Panc1 (cell line): ENCODE results near the gene ATE1. TPM values are rescaled to one million over a fixed set of nuclear protein-coding genes. Genes with fewer than 3 reads are reported as not detected.

Source experiments
- ATAC-seq: fragments of 200-7000 bp; cut with Tn5 transposase; 2 replicates; pipeline ENCODE4 v1.9.1; 2020; ENCODE audit warnings: mild to moderate bottlenecking, moderate library complexity
- BruUV-seq: library from RNA; stranded (reverse); fragments of 400-500 nt; replicated peaks from 2 replicates; lab custom pipeline; 2021; lab: Mats Ljungman, UMichigan
- CTCF ChIA-PET: fragments of 300-600 bp; sonication (Branson Sonifier 250); formaldehyde crosslinking; loops from one replicate; lab custom pipeline; 2022; ENCODE audit warnings: antibody characterized with exemption; lab: Charles Lee
- POLR2A ChIA-PET: fragments of 300-600 bp; sonication (Branson Sonifier 250); formaldehyde crosslinking; loops from one replicate; lab custom pipeline; 2022; ENCODE audit warnings: antibody characterized with exemption; lab: Charles Lee
- DNase-seq: peaks from one replicate; pipeline ENCODE4 v3.0.0-alpha.2; 2010; ENCODE audit warnings: low read depth, low spot score
- H3K27ac ChIP-seq: 2 replicates; pipeline ENCODE4 v1.5.1; 2011; ENCODE audit warnings: mild to moderate bottlenecking, low read length, inconsistent platforms
- H3K27me3 ChIP-seq: fragments of 200-500 bp; sonication (Bioruptor generic); 2 replicates; pipeline ENCODE4 v1.6.0; 2014; ENCODE audit warnings: low read length, inconsistent platforms; ENCODE audit not compliant: control insufficient read depth, insufficient read depth
- H3K36me3 ChIP-seq: fragments of 200-500 bp; sonication (Bioruptor generic); 2 replicates; pipeline ENCODE4 v1.5.1; 2014; ENCODE audit warnings: inconsistent platforms, mild to moderate bottlenecking, low read length, moderate library complexity; ENCODE audit not compliant: control insufficient read depth, insufficient read depth
- H3K4me1 ChIP-seq: 2 replicates; pipeline ENCODE4 v1.5.1; 2011; ENCODE audit warnings: inconsistent platforms, mild to moderate bottlenecking, low read length, moderate library complexity; ENCODE audit not compliant: control insufficient read depth, insufficient read depth
- H3K4me3 ChIP-seq, 2 experiments: 2 replicates each; pipeline ENCODE4 v1.5.1; 2011 to 2012; ENCODE audit warnings: low read depth in 2 of 2, low read length in 2 of 2, mild to moderate bottlenecking in 2 of 2, inconsistent platforms in 1 of 2, moderate library complexity in 1 of 2
- H3K9me3 ChIP-seq: fragments of 200-500 bp; sonication (Bioruptor generic); 2 replicates; pipeline ENCODE4 v1.5.1; 2014; ENCODE audit warnings: low read depth, mild to moderate bottlenecking, inconsistent platforms, low read length, moderate library complexity; ENCODE audit not compliant: control insufficient read depth, insufficient read depth
- CTCF ChIP-seq: fragments of 450-650 bp; IDR thresholded peaks from 2 replicates; pipeline ENCODE4 v1.5.1; 2017; ENCODE audit warnings: mild to moderate bottlenecking
- POLR2AphosphoS5 ChIP-seq: IDR thresholded peaks from 2 replicates; pipeline ENCODE4 v1.6.1; 2012; ENCODE audit warnings: mild to moderate bottlenecking, low read depth, low read length, moderate library complexity
- REST ChIP-seq, 2 experiments: IDR thresholded peaks; 2 replicates each; pipeline ENCODE4 v1.6.1; 2011 to 2012; ENCODE audit warnings: low read depth in 2 of 2, control low read depth in 1 of 2, low read length in 1 of 2, mild to moderate bottlenecking in 1 of 2, moderate library complexity in 1 of 2; ENCODE audit not compliant: insufficient read depth in 1 of 2
- SIN3A ChIP-seq: IDR thresholded peaks from 2 replicates; pipeline ENCODE4 v1.6.1; 2012; ENCODE audit warnings: low read depth, mild to moderate bottlenecking, low read length, moderate library complexity, borderline replicate concordance; ENCODE audit not compliant: insufficient read depth
- TCF7L2 ChIP-seq: IDR thresholded peaks from 2 replicates; pipeline ENCODE4 v1.6.1; 2011; ENCODE audit warnings: mild to moderate bottlenecking, low read depth, low read length, inconsistent platforms
- in situ Hi-C: cut with HindIII; loops from 2 replicates; pipeline ENCODE4 v1.10.0; 2016; ENCODE audit warnings: low sequenced_read_pairs, low pct_unique_long_range_greater_than_20kb
- intact Hi-C: fragments of 100-400 bp; cut with micrococcal nuclease; formaldehyde crosslinking; loops from one replicate; pipeline ENCODE4 v1.10.0; 2022; ENCODE audit not compliant: unreplicated experiment
- total RNA-seq: library from RNA; stranded (reverse); gene quantifications from one replicate; pipeline ENCODE4 v1.2.1, GENCODE V29; 2021; ENCODE audit not compliant: unreplicated experiment

The ATE1 gene
- total RNA-seq, 1 experiment from 2014 or later = 45.5 TPM

GRCh38 chr10:121791761-121792160, 136.1 kb downstream of the ATE1 start:
- no TSS peak for BruUV-seq
- Histone ChIP-seq H3K36me3 (no peaks in the 10 kb centered on the region), H3K4me1 (no peaks in the 10 kb centered on the region), H3K27me3 (no peaks in the 10 kb centered on the region), H3K9me3 (no peaks in the 10 kb centered on the region), H3K27ac (no peak overlapping the region), H3K4me3 (no peak overlapping the region)
- POLR2A ChIA-PET = no interaction called here
- in situ Hi-C loops = no loop called here
- ATAC-seq (no peak), DNase-seq (no peak)
- CTCF ChIA-PET = no interaction called here
- TF ChIP-seq SIN3A (no peak), REST (IDR thresholded peaks at IDR 0.05; ENCODE audit: insufficient read depth in 1 of 2, low read depth in 2 of 2, low read length in 1 of 2) (no peak), POLR2AphosphoS5 (no peak), TCF7L2 (no peak), CTCF (no peak)
- intact Hi-C loops = no loop called here

GRCh38 chr10:121788717-121789116, 139.1 kb downstream of the ATE1 start:
- intact Hi-C loops (no loop called here), in situ Hi-C loops (no loop called here)
- no peak overlapping the region for H3K4me3 ChIP-seq
- H3K27me3 ChIP-seq = no peaks in the 10 kb centered on the region
- BruUV-seq = no TSS peak
- TF ChIP-seq SIN3A = no peak
- no peak for TF ChIP-seq CTCF
- no peak for TF ChIP-seq REST (IDR thresholded peaks at IDR 0.05; ENCODE audit: insufficient read depth in 1 of 2, low read depth in 2 of 2, low read length in 1 of 2)
- TF ChIP-seq TCF7L2 = no peak
- no peak for TF ChIP-seq POLR2AphosphoS5
- CTCF ChIA-PET = no interaction called here
- H3K4me1 ChIP-seq = no peaks in the 10 kb centered on the region
- POLR2A ChIA-PET = no interaction called here
- ATAC-seq (no peak), DNase-seq (no peak)
- no peaks in the 10 kb centered on the region for H3K9me3 ChIP-seq
- no peaks in the 10 kb centered on the region for H3K36me3 ChIP-seq
- no peak overlapping the region for H3K27ac ChIP-seq
